Measurements from ENCODE around the gene LRRC51. TPM values are rescaled to one million over a fixed set of nuclear protein-coding genes. Genes with fewer than 3 reads are reported as not detected.
"Not testable (repeated sequence)": the region's sequence is repeated elsewhere in the genome, so short reads cannot be mapped to it uniquely, and the experiment has no call there.

LRRC51 gene
- total RNA-seq, 2 donors from 2014 or later, result 8.0 to 9.5 TPM

- DNase-seq, result no peak
- Histone ChIP-seq H3K4me3 (ENCODE audit: low read length) (no peak overlapping the region), H3K27ac (ENCODE audit: low read depth, low read length) (no peak overlapping the region), H3K9me3 (ENCODE audit: control insufficient read depth, low read length) (peaks cover 27% of the 10 kb centered on the region), H3K9ac (ENCODE audit: extremely low read depth, low read length, poor library complexity, severe bottlenecking) (no peak overlapping the region), H3K4me1 (ENCODE audit: control insufficient read depth, insufficient read depth, low read length) (no peaks in the 10 kb centered on the region), H3K27me3 (ENCODE audit: control insufficient read depth, insufficient read depth, low read length, poor library complexity, severe bottlenecking) (peaks cover 31% of the 10 kb centered on the region), H3K36me3 (ENCODE audit: control insufficient read depth, insufficient read depth, low read length) (no peaks in the 10 kb centered on the region)
- Mint-ChIP-seq H3K4me1 (no peaks in the 10 kb centered on the region), H3K36me3 (ENCODE audit: low read depth) (peaks cover 3% of the 10 kb centered on the region), H3K9me3 (peaks cover 25% of the 10 kb centered on the region), H3K27ac (no peak overlapping the region), H3K4me3 (no peak overlapping the region), H3K27me3 (ENCODE audit: insufficient read depth) (peaks cover 51% of the 10 kb centered on the region)
- no peak for TF ChIP-seq CTCF (conservative IDR thresholded peaks at IDR 0.05)
- 100% methylated on average over 2 of the region's 2 CpGs; no CpG with 5 or more reads in 1 of the 2 experiments for WGBS, 2 experiments (ENCODE audit: insufficient coverage in 1 of 2, insufficient read length in 1 of 2)
Measured at GRCh38 chr11:72132646-72133045, 52.0 kb downstream of the LRRC51 start.

- H3K36me3 Mint-ChIP-seq (ENCODE audit: low read depth); H3K4me1 Mint-ChIP-seq; H3K4me3 ChIP-seq (ENCODE audit: low read length); H3K9me3 Mint-ChIP-seq; H3K27ac ChIP-seq (ENCODE audit: low read depth, low read length); H3K9ac ChIP-seq (ENCODE audit: extremely low read depth, low read length, poor library complexity, severe bottlenecking); H3K9me3 ChIP-seq (ENCODE audit: control insufficient read depth, low read length); H3K27ac Mint-ChIP-seq; H3K4me1 ChIP-seq (ENCODE audit: control insufficient read depth, insufficient read depth, low read length); H3K36me3 ChIP-seq (ENCODE audit: control insufficient read depth, insufficient read depth, low read length); DNase-seq; H3K4me3 Mint-ChIP-seq: not testable (repeated sequence)
- peaks cover 31% of the 10 kb centered on the region for H3K27me3 ChIP-seq (ENCODE audit: control insufficient read depth, insufficient read depth, low read length, poor library complexity, severe bottlenecking)
- 94 to 99% methylated on average over 3 to 4 of the region's 4 CpGs for WGBS, 2 experiments (ENCODE audit: insufficient coverage in 1 of 2, insufficient read length in 1 of 2)
- H3K27me3 Mint-ChIP-seq (ENCODE audit: insufficient read depth), result peaks cover 34% of the 10 kb centered on the region
Measured at GRCh38 chr11:72135473-72135872, 54.8 kb downstream of the LRRC51 start, which contains the start of gene FOLR3. Gene FOLR3 (plus strand): TSS chr11:72135725. CDS start chr11:72135953, 228 bp downstream.

GRCh38 chr11:72135891-72136683, 55.4 kb downstream of the LRRC51 start:
- no peaks in the 10 kb centered on the region for H3K36me3 ChIP-seq (ENCODE audit: control insufficient read depth, insufficient read depth, low read length)
- H3K4me3 Mint-ChIP-seq, result no peak overlapping the region
- no peak overlapping the region for H3K27ac Mint-ChIP-seq
- WGBS, 2 experiments (ENCODE audit: insufficient coverage in 1 of 2, insufficient read length in 1 of 2), result 87 to 93% methylated on average over 8 to 14 of the region's 14 CpGs
- peaks cover 33% of the 10 kb centered on the region for H3K27me3 Mint-ChIP-seq (ENCODE audit: insufficient read depth)
- no peak overlapping the region for H3K27ac ChIP-seq (ENCODE audit: low read depth, low read length)
- no peaks in the 10 kb centered on the region for H3K9me3 ChIP-seq (ENCODE audit: control insufficient read depth, low read length)
- no peaks in the 10 kb centered on the region for H3K4me1 Mint-ChIP-seq
- no peak for DNase-seq
- no peak overlapping the region for H3K4me3 ChIP-seq (ENCODE audit: low read length)
- H3K9ac ChIP-seq (ENCODE audit: extremely low read depth, low read length, poor library complexity, severe bottlenecking), result no peak overlapping the region
- no peaks in the 10 kb centered on the region for H3K36me3 Mint-ChIP-seq (ENCODE audit: low read depth)
- H3K4me1 ChIP-seq (ENCODE audit: control insufficient read depth, insufficient read depth, low read length), result no peaks in the 10 kb centered on the region
- peaks cover 29% of the 10 kb centered on the region for H3K27me3 ChIP-seq (ENCODE audit: control insufficient read depth, insufficient read depth, low read length, poor library complexity, severe bottlenecking)
- TF ChIP-seq CTCF (conservative IDR thresholded peaks at IDR 0.05), result no peak
- H3K9me3 Mint-ChIP-seq, result no peaks in the 10 kb centered on the region

All from endodermal cell (in vitro differentiated cells).